Right atrium auricular region (tissue), 2 donors: ENCODE measurements around the gene CCDC24. TPM values are rescaled to one million over a fixed set of nuclear protein-coding genes. Genes with fewer than 3 reads are reported as not detected.

Experiments
- DNase-seq: peaks from one replicate; pipeline ENCODE4 v3.0.0-alpha.2; 2019; ENCODE audit warnings: low spot score
- H3K27ac ChIP-seq, 2 donors: fragments of 200-600 bp; sonication (generic); 1 replicate in 1 of 2; 2 replicates in 1 of 2; pipeline ENCODE4 v1.5.1; 2016 to 2019
- H3K27me3 ChIP-seq, 2 donors: fragments of 200-600 bp; sonication (generic); one replicate each; pipeline versions ENCODE4 v1.5.1 to v1.6.0; 2017 to 2019
- H3K36me3 ChIP-seq: fragments of 200-600 bp; sonication (generic); one replicate; pipeline ENCODE4 v1.5.1; 2016
- H3K4me1 ChIP-seq, 2 donors: fragments of 200-600 bp; sonication (generic); one replicate each; pipeline versions ENCODE4 v1.5.1 to v1.6.0; 2017 to 2019
- H3K4me3 ChIP-seq, 2 donors: fragments of 200-600 bp; sonication (generic); 1 replicate in 1 of 2; 2 replicates in 1 of 2; pipeline ENCODE4 v1.5.1; 2017 to 2019; ENCODE audit warnings: mild to moderate bottlenecking in 1 of 2, moderate library complexity in 1 of 2
- H3K9me3 ChIP-seq, 2 donors: fragments of 200-600 bp; sonication (generic); one replicate each; pipeline ENCODE4 v1.5.1; 2019
- CTCF ChIP-seq, 2 donors: fragments of 200-600 bp; sonication (generic); IDR thresholded peaks; one replicate each; pipeline ENCODE4 v1.5.1; 2019; ENCODE audit warnings: antibody characterized with exemption in 2 of 2
- total RNA-seq, 2 donors: library from RNA; depleted of rRNA; stranded (reverse); fragments of >200 nt; gene quantifications; one replicate each; pipeline ENCODE4 v1.1.0, GENCODE V29; 2016

Gene CCDC24
- total RNA-seq, 2 donors from 2014 or later, result 1.6 to 2.0 TPM

- Histone ChIP-seq H3K4me1 (peaks cover 3 to 51% of the 10 kb centered on the region in 2 donors), H3K27ac (no peak overlapping the region), H3K9me3 (no peaks in the 10 kb centered on the region), H3K36me3 (peaks cover 23% of the 10 kb centered on the region), H3K27me3 (no peaks in the 10 kb centered on the region), H3K4me3 (no peak overlapping the region)
- no peak for DNase-seq
- TF ChIP-seq CTCF (IDR thresholded peaks at IDR 0.05), result no peak
Measured at GRCh38 chr1:43976890-43977289, 14.5 kb upstream of the CCDC24 start.

GRCh38 chr1:43977376-43978263, 13.8 kb upstream of the CCDC24 start:
- Histone ChIP-seq H3K4me1 (peaks cover 3 to 51% of the 10 kb centered on the region in 2 donors), H3K36me3 (peaks cover 21% of the 10 kb centered on the region), H3K4me3 (no peak overlapping the region), H3K9me3 (no peaks in the 10 kb centered on the region), H3K27me3 (no peaks in the 10 kb centered on the region), H3K27ac (no peak overlapping the region)
- no peak for TF ChIP-seq CTCF (IDR thresholded peaks at IDR 0.05)
- no peak for DNase-seq

- H3K4me1 ChIP-seq, result peaks cover 3 to 51% of the 10 kb centered on the region in 2 donors
- no peak for TF ChIP-seq CTCF (IDR thresholded peaks at IDR 0.05)
- H3K27ac ChIP-seq, result no peak overlapping the region
- no peak overlapping the region for H3K4me3 ChIP-seq
- H3K27me3 ChIP-seq, result no peaks in the 10 kb centered on the region
- no peak for DNase-seq
- H3K36me3 ChIP-seq, result peaks cover 21% of the 10 kb centered on the region
- H3K9me3 ChIP-seq, result no peaks in the 10 kb centered on the region
Measured at GRCh38 chr1:43978264-43978550, 13.2 kb upstream of the CCDC24 start.

GRCh38 chr1:43978551-43979260, 12.7 kb upstream of the CCDC24 start, which contains the start of gene B4GALT2:
Gene B4GALT2 (plus strand): TSS chr1:43979210. CDS start chr1:43981161, 1,951 bp downstream.
- Histone ChIP-seq H3K4me1 (peaks cover 3 to 51% of the 10 kb centered on the region in 2 donors), H3K27ac (peak within 1 kb of the TSS; percentile 48 to 62), H3K9me3 (no peaks in the 10 kb centered on the region), H3K4me3 (peak within 1 kb of the TSS; percentile 77 to 81), H3K36me3 (peaks cover 21% of the 10 kb centered on the region), H3K27me3 (no peaks in the 10 kb centered on the region)
- no peak for DNase-seq
- no peak for TF ChIP-seq CTCF (IDR thresholded peaks at IDR 0.05)

GRCh38 chr1:43979261-43979527, 12.2 kb upstream of the CCDC24 start:
- no peak for TF ChIP-seq CTCF (IDR thresholded peaks at IDR 0.05)
- H3K4me3 ChIP-seq, result peak overlapping the region; percentile 77 to 81
- H3K9me3 ChIP-seq, result no peaks in the 10 kb centered on the region
- H3K27me3 ChIP-seq, result no peaks in the 10 kb centered on the region
- peaks cover 3 to 46% of the 10 kb centered on the region in 2 donors for H3K4me1 ChIP-seq
- peak overlapping the region; percentile 48 to 62 for H3K27ac ChIP-seq
- no peak for DNase-seq
- H3K36me3 ChIP-seq, result peaks cover 21% of the 10 kb centered on the region
